GM20000 (cell line): Measurements from ENCODE around the gene MBTD1.

Experiments used
- DNase-seq: peaks from one replicate; pipeline ENCODE4 v3.0.0; 2012; ENCODE audit warnings: low spot score
- TF ChIP-seq, protein P1 (sequence below): IDR thresholded peaks from 2 replicates; pipeline ENCODE4 v1.5.1; 2012; ENCODE audit warnings: mild to moderate bottlenecking, control low read depth; ENCODE audit errors: extremely low read depth, missing control alignments

The MBTD1 gene

DNA sequence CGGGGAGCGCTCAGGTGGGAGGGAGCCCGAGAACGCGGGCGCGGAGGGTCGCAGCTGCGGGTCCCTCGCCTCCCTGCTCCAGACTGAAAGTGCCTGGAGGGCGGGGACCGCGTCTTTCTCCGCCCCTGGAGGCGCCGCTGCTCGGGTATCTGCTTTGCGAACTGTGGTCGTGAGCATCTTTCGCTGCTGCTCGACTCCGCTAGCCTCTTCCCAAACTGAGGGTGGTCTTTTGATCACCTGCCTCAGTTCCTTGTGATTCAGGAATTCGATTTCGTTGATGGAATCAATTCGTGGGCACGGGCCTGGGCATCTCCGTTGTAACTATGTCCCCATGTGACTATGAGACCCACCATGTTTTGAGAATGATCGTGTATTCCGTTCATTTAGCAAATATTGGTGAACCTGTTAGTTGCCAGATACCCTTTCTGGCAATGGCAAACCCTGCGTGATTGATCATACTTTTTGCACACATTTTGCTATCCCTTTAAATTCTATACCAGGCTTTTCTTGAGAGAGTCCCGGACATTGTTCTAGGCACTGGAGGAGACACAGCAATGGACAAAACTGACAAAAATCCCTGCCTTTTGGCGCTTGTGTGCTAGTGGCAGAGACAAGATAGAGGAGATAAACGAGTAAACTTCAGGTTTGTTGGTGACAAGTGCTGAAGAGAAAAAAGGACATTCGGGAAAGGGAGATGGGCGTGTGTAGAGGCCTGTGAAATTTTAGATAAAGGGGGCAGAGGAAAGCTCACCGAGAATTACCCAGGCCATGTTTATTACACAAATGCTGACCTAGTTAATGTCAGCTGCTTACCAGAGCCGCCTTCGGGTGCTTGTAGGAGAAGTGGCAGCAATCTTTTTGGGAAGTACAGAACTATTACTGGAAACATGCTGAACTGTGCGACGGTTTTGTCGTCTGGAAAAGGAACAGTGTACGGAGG lies 1.4 kb upstream of the MBTD1 start:
- DNase-seq = no peak
- TF ChIP-seq, protein P1, sequence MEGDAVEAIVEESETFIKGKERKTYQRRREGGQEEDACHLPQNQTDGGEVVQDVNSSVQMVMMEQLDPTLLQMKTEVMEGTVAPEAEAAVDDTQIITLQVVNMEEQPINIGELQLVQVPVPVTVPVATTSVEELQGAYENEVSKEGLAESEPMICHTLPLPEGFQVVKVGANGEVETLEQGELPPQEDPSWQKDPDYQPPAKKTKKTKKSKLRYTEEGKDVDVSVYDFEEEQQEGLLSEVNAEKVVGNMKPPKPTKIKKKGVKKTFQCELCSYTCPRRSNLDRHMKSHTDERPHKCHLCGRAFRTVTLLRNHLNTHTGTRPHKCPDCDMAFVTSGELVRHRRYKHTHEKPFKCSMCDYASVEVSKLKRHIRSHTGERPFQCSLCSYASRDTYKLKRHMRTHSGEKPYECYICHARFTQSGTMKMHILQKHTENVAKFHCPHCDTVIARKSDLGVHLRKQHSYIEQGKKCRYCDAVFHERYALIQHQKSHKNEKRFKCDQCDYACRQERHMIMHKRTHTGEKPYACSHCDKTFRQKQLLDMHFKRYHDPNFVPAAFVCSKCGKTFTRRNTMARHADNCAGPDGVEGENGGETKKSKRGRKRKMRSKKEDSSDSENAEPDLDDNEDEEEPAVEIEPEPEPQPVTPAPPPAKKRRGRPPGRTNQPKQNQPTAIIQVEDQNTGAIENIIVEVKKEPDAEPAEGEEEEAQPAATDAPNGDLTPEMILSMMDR = no peak

DNA sequence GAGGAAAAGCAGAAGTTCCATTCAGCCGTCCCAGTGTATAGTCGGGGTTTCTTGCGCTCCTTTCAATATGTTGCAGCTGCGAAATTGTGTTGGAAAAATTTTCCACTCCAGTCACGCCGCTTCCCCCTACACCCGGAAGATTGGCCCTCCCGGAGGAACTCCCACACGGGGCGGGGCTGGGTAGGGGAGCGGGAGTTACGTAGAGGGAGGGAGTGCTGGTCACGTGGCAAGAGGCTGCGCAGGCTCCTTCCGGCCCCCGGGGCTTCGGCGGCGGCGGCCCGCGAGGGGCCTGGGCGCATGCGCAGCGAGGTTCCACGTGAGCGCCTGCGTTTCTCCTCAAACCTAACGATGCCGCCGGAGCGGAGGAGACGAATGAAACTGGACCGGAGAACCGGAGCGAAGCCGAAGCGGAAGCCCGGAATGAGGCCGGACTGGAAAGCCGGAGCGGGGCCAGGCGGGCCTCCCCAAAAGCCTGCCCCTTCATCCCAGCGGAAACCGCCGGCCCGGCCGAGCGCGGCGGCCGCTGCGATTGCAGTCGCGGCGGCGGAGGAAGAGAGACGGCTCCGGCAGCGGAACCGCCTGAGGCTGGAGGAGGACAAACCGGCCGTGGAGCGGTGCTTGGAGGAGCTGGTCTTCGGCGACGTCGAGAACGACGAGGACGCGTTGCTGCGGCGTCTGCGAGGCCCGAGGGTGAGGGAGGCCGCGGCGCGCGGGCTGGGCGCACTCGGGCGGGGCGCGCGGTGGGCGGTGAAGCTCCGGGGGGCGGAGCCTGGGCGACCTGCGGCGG lies 581 bp upstream of the MBTD1 start, which contains the start of gene UTP18:
TSS of gene UTP18 (plus strand) at position 310 of the 787 bp plus-strand sequence. CDS start at position 349, 39 bp downstream.
- DNase-seq = peak; percentile 98
- TF ChIP-seq, protein P1 = no peak

DNA sequence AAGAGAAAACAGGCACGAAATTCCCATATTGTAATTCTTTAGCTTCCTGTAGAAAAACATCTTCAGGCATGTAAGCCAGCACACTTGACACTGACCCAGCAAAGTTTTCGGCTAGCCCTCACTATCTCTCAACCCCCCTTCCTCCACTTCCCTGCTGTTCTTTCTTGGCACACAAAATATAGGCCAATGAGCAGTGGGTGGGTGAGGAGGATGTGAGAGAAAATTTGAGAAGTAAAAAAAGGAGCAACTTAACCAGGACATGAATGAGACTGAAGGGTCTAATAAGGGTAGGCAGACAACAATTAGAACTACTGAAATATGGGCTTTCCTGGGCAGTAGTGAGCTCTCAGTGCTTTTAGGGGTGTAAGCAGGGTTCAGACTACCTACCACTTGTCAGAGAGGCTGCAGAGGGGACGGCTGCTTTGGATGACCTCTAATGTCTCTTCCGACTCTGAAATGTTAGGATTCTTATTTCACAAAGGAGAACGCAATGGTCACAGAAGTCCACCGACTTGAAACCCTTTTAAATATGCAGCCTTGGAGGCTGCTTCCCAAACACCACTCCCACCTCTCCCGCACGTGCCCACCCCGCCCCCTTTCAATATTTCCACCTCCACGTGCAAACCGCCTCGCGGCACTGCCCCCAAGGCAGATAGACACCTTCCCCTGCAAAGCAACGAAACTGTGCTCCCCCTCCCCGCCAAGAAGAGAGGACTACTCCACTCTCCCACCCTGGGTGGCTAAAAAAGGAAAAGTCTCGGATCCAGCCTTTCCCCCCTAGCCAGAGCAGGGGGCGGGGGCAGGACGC lies 889 bp downstream of the MBTD1 start:
- DNase-seq = peak; percentile 11
- TF ChIP-seq, protein P1 = no peak

DNA sequence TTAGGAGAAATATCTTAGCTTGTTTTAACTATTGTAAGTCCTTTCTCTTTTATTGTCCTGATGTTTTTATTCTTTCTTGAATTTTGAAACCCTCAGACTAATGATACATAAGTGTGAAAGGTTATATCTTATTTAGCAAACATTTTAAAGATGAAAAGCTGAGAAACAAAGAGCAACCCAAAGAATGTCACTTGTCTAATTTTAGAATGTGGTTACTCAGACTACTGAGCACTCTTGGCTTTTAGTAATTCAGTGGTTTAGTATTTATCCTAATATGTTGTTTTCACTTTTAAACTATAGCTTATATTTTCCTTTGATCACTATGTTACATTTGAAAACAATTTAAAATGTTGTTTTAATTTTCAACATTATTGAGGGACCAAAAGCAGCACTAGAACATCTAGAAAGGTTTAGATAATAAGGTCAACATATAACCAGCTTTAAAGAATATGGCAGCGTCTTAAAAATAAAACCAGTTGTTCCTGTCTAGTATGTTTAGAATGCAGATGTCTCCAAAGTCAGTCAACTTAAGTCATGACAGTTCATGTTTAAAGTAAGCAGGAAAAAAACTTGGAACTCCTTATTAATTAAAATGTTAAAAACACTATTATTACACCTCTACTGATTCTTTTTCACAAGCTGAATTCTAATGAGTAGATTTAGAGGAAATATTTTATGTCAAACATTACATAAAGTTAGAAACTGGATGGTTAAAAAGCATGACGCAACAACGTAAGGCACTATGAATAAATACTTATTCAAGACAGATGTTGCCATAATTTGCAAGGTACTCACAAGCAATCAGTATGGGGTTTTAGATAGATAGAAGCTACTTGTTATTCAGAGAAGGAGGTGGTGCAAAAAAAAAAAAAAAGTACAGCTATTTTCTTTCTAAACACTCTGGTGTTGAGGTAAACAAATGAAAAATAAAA lies 2.4 kb downstream of the MBTD1 start:
- DNase-seq = no peak

DNA sequence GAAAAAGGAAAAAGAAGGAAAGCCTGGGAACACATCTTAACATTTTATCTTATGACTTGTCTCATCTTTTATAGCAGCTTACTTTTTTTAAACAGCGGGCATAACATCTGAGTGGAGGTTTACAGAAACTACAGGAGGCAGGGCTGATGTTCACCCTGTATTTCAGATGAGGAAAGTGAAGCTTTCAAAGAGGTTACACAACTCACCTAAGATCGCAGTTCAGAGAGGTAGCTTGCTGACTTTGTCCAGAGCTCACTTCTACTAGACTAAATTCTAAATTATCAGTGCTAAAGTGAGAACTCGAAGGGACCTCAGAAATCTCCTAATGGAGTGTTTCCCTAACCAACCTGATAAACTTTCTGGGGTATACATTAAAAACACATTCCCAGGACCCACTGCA lies 3.7 kb downstream of the MBTD1 start:
- no peak for DNase-seq

More for the DNA sequence above, 2.4 kb downstream of the MBTD1 start:
- TF ChIP-seq, protein P1 = no peak

DNA sequence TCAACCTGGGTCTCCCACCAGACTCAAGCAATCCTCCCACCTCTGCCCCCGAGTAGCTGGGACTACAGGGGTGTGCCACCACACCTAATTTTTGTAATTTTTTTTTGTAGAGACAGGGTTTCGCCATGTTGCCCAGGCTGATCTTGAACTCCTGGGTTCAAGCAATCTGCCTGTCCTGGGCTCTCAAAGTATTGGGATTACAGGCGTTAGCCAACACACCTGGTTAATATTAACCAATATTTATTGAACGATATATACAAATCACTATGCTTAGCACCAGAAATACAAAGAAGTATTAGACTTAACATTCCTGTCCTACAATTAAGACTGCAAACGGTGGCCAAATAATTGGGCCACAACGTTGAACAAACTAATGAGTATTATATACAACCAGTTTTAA lies 4.2 kb downstream of the MBTD1 start:
- no peak for DNase-seq
- TF ChIP-seq, protein P1 = no peak

More for the DNA sequence above, 3.7 kb downstream of the MBTD1 start:
- TF ChIP-seq, protein P1 = no peak
